MM.1S (cell line): ENCODE measurements around the gene MRGPRG.

Source experiments
- DNase-seq: peaks from one replicate; pipeline ENCODE4 v3.0.0-alpha.2; 2015
- H2AFZ ChIP-seq: fragments of 300-600 bp; sonication (generic); 2 replicates; pipeline ENCODE4 v1.6.0; 2016; ENCODE audit warnings: antibody characterized with exemption, low read length
- H3F3A ChIP-seq: fragments of 300-600 bp; sonication (generic); 2 replicates; pipeline ENCODE4 v1.6.1; 2016; ENCODE audit warnings: mild to moderate bottlenecking, antibody characterized with exemption, low read length, moderate library complexity, mixed read lengths; ENCODE audit not compliant: insufficient read depth
- H3K27ac ChIP-seq: fragments of 300-600 bp; sonication (generic); 2 replicates; pipeline ENCODE4 v1.5.1; 2016; ENCODE audit warnings: mild to moderate bottlenecking, low read length
- H3K27me3 ChIP-seq: fragments of 300-600 bp; sonication (generic); replicated peaks from 2 replicates; pipeline ENCODE4 v1.6.0; 2016; ENCODE audit warnings: low read length; ENCODE audit not compliant: insufficient read depth
- H3K36me3 ChIP-seq: fragments of 300-600 bp; sonication (generic); replicated peaks from 2 replicates; pipeline ENCODE4 v1.6.1; 2016; ENCODE audit warnings: mild to moderate bottlenecking, low read length, mixed read lengths; ENCODE audit not compliant: insufficient read depth
- H3K4me1 ChIP-seq: fragments of 300-600 bp; sonication (generic); 2 replicates; pipeline ENCODE4 v1.6.1; 2016; ENCODE audit warnings: low read length, mixed read lengths
- H3K4me2 ChIP-seq: fragments of 300-600 bp; sonication (generic); 2 replicates; pipeline ENCODE4 v1.6.0; 2016; ENCODE audit warnings: low read depth, low read length
- H3K4me3 ChIP-seq: fragments of 300-600 bp; sonication (generic); 2 replicates; pipeline ENCODE4 v1.5.1; 2016; ENCODE audit warnings: low read length, mixed read lengths
- H3K79me2 ChIP-seq: fragments of 300-600 bp; sonication (generic); 2 replicates; pipeline ENCODE4 v1.6.1; 2016; ENCODE audit warnings: mixed run types, low read length, mixed read lengths
- H3K9ac ChIP-seq: fragments of 300-600 bp; sonication (generic); 2 replicates; pipeline ENCODE4 v1.6.1; 2016; ENCODE audit warnings: low read length, mixed read lengths
- H3K9me2 ChIP-seq: fragments of 300-600 bp; sonication (generic); replicated peaks from 2 replicates; pipeline ENCODE4 v1.6.1; 2016; ENCODE audit warnings: mild to moderate bottlenecking, low read length, mixed read lengths; ENCODE audit not compliant: insufficient read depth
- H3K9me3 ChIP-seq: fragments of 300-600 bp; sonication (generic); replicated peaks from 2 replicates; pipeline ENCODE4 v1.6.1; 2016; ENCODE audit warnings: mild to moderate bottlenecking, low read length, mixed read lengths; ENCODE audit not compliant: insufficient read depth
- H4K20me1 ChIP-seq: fragments of 300-600 bp; sonication (generic); 2 replicates; pipeline ENCODE4 v1.6.1; 2016; ENCODE audit warnings: mild to moderate bottlenecking, low read length, moderate library complexity, mixed read lengths; ENCODE audit not compliant: insufficient read depth
- CTCF ChIP-seq: fragments of 300-600 bp; sonication (generic); IDR thresholded peaks from 2 replicates; pipeline ENCODE4 v1.5.1; 2016; ENCODE audit warnings: antibody characterized with exemption, low read length, mixed read lengths
- EZH2 ChIP-seq: fragments of 300-600 bp; sonication (generic); optimal IDR thresholded peaks from 2 replicates; pipeline ENCODE3; 2017; ENCODE audit warnings: low read depth, mild to moderate bottlenecking, antibody characterized with exemption, low read length, mixed read lengths
- EZH2phosphoT487 ChIP-seq: fragments of 300-600 bp; sonication (generic); IDR thresholded peaks from 2 replicates; pipeline ENCODE4 v1.6.1; 2018; ENCODE audit warnings: antibody characterized with exemption, low read length

Gene MRGPRG

GRCh38 chr11:3186166-3186953 is 32.3 kb downstream of the MRGPRG start:
- no peak overlapping the region for H2AFZ ChIP-seq
- no peak for DNase-seq
- no peak overlapping the region for H3K9ac ChIP-seq
- H3K27ac ChIP-seq = no peak overlapping the region
- no peaks in the 10 kb centered on the region for H3K9me2 ChIP-seq
- no peaks in the 10 kb centered on the region for H3F3A ChIP-seq
- no peaks in the 10 kb centered on the region for H3K79me2 ChIP-seq
- TF ChIP-seq EZH2phosphoT487 (no peak), CTCF (no peak), EZH2 (no peak)
- H4K20me1 ChIP-seq = no peaks in the 10 kb centered on the region
- peaks cover 41% of the 10 kb centered on the region for H3K27me3 ChIP-seq
- H3K9me3 ChIP-seq = no peaks in the 10 kb centered on the region
- H3K4me3 ChIP-seq = no peak overlapping the region
- H3K4me1 ChIP-seq = no peaks in the 10 kb centered on the region
- no peak overlapping the region for H3K4me2 ChIP-seq
- no peaks in the 10 kb centered on the region for H3K36me3 ChIP-seq

GRCh38 chr11:3184732-3185347 is 33.8 kb downstream of the MRGPRG start:
- no peaks in the 10 kb centered on the region for H3K79me2 ChIP-seq
- H3K4me2 ChIP-seq = no peak overlapping the region
- no peaks in the 10 kb centered on the region for H3K9me3 ChIP-seq
- no peaks in the 10 kb centered on the region for H4K20me1 ChIP-seq
- no peak overlapping the region for H3K4me3 ChIP-seq
- no peak overlapping the region for H3K9ac ChIP-seq
- no peak overlapping the region for H3K27ac ChIP-seq
- no peaks in the 10 kb centered on the region for H3K9me2 ChIP-seq
- TF ChIP-seq EZH2 (no peak), CTCF (no peak), EZH2phosphoT487 (no peak)
- H3K4me1 ChIP-seq = no peaks in the 10 kb centered on the region
- no peaks in the 10 kb centered on the region for H3F3A ChIP-seq
- no peak overlapping the region for H2AFZ ChIP-seq
- no peaks in the 10 kb centered on the region for H3K36me3 ChIP-seq
- DNase-seq = no peak
- peaks cover 28% of the 10 kb centered on the region for H3K27me3 ChIP-seq

- Histone ChIP-seq H3K9ac (no peak overlapping the region), H3K36me3 (no peaks in the 10 kb centered on the region), H3K4me2 (no peak overlapping the region), H3K9me3 (no peaks in the 10 kb centered on the region), H3F3A (no peaks in the 10 kb centered on the region), H3K79me2 (no peaks in the 10 kb centered on the region), H2AFZ (no peak overlapping the region), H3K4me3 (no peak overlapping the region), H3K4me1 (no peaks in the 10 kb centered on the region), H3K9me2 (no peaks in the 10 kb centered on the region), H4K20me1 (no peaks in the 10 kb centered on the region), H3K27me3 (peaks cover 20% of the 10 kb centered on the region), H3K27ac (no peak overlapping the region)
- TF ChIP-seq EZH2 = no peak
- TF ChIP-seq CTCF = no peak
- no peak for TF ChIP-seq EZH2phosphoT487
- DNase-seq = no peak
These were observed 35.1 kb downstream of the MRGPRG start for GRCh38 chr11:3183523-3183922.
